Astrocyte of the hippocampus (primary cell): ENCODE results near the gene PDCD4.
"Not testable (repeated sequence)": the region's sequence is repeated elsewhere in the genome, so short reads cannot be mapped to it uniquely, and the experiment has no call there.

Source experiments
- DNase-seq: peaks from one replicate; pipeline ENCODE4 v3.0.0; 2011; ENCODE audit warnings: low read depth, low spot score

PDCD4 gene

DNA sequence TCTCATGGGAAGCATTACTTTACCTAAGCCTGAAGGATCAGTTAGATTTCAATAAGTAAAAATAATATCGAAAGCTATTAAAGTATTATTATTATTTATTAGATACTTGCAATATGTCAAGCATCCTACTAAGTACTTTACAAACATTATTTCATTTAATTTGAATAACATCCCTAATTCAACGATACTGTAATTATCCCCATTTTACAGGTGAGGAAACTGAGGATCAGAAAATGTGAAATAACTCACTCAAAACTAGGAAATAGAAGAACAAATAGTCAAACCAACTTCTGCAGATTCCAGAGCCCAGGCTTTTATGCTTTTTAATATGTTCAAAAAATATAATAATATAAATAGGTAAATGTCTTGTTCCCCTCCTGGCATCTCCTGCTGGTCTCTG is 10.3 kb upstream of the PDCD4 start:
- DNase-seq = no peak

DNA sequence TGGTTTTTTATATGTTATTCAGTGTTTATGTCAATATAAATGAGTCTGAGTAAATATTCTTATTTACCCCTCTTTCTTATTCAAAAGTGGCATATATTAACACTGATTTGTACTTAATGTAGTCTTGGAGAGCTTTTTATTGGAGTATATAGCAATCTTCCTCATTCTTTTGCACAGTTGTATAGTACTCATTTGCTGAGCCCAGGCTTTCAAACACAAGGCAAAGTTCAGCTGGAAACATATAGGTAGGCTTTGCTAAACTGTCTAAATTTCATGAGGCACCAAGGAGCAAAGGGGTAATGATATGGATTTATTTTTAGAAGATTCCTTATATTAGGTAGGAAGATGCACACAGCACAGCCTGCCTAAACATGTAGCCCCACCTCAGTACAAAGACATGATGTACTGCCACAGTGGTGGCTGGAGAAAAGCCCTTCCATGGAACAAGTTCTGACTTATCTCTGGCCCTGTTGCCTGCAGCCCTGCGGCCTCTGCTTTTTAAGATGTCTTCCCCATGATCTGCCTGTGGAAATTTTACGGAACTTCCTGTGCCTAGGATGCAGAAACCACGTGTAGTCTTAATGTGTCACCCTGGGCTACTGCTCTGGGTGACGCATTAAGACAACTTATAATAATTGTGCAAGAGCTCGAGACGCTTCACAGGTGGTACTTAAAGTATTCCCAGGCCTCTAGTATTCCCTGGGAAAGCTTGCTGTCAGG is 9.6 kb upstream of the PDCD4 start:
- DNase-seq = no peak

DNA sequence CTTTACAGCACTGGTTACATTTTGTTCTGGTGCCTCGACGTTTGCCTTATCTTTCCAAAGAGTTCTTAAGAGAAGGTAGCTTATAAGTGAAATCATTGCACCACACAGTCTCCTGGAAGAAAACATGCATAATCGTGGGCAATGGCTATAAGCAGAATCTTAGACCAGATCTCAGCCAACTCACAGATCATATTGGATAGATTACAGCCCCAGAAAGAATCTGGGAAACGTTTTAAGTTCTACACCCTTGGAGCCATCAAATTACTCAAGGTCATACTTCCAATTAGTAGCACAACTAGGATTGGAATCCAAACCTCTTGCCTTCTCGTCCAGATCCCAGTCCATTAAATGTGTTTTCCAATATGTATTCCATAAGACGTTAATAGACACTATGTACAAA is 8.8 kb upstream of the PDCD4 start:
- DNase-seq = no peak

DNA sequence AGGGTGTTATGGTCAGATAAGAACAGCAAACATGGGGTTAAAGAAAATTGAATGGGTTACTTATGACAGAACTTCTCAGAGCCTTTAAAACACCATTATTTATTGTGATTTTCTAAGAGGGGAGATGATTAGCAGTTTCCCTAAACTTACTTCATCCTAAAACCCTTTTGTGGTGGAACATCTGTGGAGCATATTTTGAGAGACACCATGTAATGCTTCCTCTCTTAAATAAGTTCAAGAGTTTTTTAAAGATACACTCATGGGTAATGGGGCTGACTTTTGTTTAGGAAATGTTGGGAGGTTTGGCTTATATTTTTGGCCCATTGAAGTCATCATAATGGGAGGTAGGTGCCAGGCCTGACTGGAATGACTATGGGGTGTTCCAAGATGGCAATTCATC is 8.4 kb upstream of the PDCD4 start:
- no peak for DNase-seq

DNA sequence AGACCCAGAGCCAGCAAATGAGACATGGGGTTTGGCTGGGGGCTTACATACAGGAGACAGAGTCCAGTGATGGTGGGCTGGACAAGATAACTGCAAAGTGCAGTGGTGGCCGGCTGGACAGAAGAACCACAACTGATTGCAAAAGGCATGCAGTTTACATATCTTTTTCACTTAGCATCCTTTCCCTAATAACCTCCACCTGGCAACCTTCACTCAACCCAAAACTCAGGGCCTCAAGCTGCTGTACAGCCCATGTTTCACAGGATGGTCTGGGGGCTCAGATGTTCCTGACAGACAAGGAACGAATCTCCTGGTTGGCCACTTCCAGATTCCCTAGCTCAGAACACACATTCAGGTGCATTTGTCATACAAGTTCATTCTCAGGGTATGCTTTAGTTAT is 7.8 kb upstream of the PDCD4 start:
- DNase-seq = no peak

DNA sequence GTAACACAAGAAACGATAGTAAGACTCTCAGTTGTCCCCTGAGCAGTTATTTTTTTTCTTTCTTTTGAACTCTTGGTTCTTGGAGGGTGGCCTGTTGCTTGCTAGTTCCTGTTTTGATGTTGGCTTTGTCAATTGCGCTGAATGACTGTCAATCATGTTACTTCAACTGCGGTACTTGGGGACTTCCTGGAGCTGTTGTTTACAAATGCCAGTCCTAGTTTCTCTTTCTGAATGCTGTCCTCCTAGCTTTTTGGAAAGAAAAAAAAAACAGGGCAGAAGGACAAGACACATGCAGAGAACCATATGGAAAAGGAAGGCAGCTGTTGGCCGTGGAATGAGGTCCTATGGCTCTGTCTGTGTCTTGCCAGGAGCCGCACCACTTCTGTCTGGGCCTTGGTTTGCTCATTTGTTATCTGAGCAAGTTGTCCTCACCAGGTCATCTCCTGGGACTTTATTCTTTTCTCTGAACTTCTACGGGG is 7.0 kb upstream of the PDCD4 start:
- DNase-seq = no peak

DNA sequence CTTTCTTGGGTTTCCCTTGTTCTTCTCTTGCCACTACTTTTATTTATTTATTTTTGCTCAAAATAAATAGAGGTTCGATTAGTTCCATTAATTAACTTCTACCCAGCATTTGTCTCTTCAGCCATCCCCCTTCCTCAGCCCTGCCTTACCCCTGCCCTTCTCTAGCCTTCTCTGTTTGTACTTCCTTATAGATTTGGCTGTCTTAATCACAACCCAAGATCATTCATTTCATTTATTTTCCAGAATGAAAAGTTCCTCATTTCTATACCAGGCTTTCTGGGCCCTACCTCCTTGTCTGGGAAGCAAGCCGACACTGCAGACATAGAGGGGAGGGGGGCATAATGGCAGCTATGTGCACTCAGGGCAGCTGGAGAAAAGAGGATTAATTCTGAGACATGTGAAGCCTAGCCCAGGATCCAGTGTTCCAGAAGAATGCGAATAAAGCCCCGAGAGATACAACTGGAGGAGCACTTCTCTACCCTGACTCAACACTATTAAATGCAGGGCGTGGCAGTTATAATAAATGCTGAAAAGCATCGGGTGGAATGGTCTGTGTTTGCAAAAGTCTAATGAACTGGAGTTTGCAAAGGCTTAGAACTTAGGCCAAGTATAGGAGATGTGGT is 6.4 kb upstream of the PDCD4 start:
- DNase-seq = peak; percentile 65

DNA sequence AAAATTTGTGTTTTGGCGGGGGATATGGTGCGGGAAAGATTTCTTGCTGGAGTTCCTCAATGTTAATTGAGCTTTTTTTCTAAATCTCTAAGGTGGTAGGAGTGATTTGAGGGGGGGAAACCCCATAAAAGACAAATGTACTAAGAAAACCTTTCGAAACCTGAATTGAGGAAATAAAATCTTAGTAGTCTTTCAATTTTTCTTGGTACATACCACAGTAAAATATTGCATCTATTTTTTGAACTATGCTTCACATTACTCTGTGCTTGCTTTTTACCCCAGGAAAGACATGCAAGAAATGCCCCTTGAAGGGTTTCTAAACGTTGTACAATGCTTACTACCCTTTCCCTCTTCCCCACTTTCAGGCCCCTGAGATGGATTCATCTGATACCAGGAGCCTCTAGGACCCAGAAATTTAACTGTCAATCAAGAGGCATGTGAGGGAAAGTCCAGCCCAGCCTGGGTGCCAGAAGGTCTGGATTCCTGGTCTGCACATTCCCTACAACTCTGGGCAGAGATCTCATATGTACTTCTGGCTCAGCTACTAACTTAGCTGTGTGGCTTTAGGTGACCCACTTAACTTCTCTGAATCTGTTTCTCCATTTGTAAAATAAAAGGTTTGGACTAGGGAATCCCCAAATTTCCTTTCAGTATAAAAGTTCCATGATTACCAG is 5.8 kb upstream of the PDCD4 start:
- peak; percentile 35 for DNase-seq

DNA sequence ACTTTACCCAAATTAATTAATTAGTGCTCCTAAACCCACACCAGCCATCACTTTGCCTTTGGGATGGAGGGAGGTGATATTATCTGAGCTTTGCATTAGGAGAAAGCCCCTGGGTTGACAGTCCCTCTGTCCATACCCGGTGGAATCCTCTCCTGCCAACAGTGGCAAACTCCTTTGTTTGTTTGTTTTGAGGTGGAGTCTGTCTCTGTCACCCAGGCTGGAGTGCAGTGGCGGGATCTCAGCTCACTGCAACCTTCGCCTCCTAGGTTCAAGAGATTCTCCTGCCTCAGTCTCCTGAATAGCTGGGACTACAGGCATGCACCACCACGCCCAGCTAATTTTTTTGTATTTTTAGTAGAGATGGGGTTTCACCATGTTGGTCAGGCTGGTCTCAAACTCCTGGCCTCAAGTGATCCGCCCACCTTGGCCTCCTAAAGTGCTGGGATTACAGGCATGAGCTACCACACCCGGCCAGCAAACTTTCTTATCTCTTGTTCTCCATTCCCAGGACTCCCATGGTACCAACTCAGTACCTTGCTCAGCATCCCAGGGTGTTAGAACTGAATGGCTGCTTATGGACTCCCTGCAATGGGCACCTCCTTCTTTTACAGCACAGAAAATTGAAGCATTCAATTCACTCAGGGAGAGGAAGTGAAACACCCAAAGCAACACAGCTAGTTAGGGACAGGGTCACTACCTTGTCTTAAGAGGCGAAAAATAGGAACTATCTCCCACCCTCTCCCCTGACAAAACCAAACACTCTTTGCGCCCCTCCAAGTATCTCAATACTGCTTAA is 4.5 kb upstream of the PDCD4 start:
- DNase-seq = not testable (repeated sequence)

DNA sequence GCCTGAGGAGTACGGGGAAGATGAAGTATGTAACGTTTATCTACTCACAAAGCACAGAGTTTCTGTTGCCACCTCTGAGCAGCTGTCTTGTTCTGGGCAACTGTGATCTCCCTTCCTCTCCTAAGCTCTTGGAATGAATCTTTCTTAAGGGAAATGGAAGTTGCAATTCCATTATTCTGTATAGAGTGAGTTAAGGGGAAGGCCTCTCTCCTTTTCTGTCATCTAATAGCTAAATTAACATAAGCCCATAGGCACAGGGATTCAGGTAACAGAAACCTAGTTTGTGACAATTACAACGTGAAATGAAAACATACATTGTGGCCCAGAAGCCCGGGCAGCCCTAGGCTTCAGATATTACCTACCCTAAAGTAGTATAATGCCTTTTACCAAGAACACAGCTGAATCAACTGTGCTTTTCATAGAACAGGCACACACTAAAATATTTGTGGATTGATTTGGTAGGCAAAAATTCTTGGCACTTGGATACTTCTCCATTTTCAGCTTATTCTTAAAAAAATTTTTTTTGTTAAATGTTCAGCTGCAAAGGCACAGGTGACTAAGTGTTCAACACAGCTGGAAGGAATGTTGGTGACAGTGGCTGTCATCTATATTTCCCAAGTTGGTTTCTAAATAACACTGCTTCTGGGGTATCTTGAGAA is 3.8 kb upstream of the PDCD4 start:
- DNase-seq = no peak

DNA sequence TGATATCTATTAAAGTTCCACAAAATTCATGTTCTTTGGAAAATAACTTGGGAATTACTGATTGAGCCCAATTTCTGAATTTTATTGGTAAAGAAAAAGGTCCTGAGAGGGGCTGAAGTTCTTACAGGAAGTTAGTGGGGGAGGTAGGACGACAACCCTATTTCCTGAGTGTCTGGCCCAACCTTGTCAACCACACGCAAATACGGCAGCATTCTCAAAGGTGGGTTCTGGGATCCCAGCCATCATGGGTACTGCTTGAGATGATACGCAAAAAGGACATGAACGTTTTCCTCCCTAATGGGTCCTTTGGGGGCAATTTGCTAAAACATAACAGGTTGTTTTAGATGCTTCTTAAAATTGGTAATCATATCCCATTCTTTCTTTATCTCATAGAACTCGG is 2.7 kb upstream of the PDCD4 start:
- no peak for DNase-seq

DNA sequence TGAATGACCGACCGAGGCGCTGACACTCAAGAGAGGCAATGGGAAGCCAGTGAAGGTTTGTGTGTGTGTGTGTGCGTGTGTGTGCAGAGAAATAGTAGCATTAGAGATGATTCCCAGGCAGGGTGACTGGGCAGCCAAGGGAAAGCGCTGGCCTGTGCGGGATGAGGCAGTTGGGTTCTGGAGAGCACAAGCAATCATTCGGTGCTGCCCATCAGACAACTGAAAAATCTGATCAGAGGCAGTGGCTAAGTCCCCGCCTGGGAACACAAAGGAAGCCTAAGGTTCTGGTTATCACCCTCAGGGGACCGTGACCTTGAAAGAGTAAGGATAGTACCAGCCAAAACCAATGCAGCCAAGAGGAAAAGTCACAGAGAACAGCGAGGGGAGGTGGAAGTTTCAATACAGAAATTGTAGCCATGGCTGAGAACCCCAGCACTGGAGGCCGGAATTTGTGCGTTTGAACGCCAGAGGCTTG is 868 bp upstream of the PDCD4 start:
- DNase-seq = no peak

DNA sequence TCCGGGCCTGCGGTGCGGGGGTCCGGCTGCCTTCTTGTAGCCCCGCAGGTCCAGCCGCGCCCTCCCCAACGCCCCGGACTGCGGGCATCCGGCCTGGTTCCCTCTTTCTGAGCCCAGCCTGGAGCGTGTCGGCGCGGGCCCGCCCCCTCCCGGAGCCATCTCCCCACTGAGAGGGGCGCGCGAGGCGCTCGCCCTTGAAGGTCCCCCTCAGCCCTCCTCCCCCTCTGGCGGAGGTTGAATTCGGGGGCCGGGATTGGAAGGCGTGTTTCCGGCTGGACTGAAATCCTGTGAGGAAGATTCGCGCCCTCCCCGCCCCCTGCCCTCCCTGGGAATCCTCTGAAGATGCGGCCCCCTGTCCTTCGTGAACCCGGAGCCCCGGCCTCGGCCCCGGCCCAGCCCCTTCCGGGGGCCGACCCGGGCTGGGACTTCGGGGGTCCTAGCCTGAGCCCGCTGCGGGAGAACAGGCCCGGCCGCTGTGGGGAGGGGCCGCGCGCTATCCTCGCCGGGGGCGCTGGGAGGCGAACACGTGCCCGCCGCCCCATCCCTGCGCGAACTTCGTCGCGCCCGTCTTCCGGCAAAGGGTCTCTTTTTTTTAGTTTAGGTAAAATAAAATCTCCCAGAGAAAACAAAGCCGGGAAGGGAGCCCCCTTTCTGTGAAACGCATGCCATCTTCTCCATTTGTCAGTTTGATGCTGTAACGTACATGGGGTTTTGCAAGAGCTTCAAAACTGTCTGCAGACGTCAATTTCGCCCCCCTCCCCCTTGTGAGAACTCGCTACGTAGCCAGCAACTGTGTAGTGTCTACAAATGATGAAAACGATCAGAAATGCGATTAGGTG is 636 bp downstream of the PDCD4 start:
- peak; percentile 73 for DNase-seq

DNA sequence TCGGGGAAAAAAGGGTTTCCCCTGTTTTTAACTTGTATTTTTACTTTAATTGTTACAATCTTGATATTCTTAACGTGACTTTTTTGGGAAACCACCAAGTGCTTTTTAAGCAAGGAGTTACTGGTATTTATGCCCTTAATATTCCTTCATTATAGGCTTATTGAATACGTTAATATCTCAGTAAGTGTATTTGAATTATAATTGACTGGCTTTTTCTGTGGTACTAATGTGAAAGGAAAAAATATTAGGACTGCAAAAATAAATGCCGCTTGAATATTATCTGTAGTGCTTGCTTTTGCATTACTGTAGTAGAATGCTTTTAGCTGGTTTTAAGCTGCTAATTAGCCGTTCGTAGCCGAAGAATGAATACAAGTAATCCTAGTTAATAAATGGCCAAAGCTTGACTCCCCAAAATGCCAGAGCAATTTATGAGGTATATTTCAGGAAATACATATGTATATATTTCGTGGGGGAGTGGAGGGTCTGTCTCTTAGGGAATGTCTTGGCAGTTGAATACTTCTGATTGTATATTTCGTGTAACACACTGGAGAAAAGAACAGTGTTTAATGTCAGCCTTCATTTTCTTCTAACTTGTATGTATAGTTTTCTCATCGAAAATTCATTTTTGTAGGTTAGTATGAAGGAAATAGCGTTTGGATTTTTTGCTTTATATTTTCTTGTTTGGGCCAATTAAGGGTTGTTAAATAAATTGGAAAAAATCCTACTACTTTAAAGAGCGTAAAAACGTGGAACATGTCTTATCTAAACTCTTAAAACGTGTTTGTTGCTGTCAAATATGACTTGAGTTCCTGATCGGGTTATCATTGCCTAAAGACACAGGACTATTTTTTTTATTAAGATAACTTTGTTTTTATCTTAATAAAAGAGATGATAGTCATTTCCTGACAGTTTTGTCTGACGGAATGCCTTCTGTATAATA is 1.5 kb downstream of the PDCD4 start:
- no peak for DNase-seq

DNA sequence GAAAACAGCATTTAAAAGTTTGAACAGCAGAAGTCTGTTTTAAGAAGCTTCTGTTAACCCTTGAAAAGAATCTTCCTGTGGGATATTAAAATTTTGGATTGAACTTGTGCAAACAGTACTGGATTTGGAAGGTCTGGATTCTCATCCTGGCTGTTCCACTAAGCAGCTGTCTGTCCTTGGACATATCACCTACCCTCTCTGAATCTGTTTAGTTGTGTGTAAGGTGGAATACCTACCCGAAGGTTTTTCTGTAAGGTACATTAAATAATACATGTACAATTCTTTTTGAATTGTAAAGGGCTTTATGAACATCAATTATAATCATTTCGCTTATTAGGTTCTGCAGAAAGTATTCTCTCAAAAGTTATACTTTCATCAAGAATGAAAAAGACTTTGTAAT is 2.2 kb downstream of the PDCD4 start:
- no peak for DNase-seq

DNA sequence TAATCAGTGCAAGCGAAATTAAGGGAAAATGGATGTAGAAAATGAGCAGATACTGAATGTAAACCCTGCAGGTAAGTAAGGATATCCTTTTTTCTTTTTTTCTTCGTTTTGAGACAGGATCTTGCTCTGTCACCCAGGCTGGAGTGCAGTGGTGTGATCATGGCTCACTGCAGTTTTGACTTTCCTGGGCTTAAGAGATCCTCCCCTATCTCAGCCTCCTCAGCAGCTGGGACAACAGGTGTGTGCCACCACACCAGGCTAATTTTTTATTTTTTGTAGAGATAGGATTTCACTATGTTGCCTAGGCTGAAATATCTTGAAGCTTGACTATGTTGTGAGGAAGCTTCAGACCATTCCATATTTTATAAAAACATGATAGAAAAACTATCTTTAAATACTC is 4.3 kb downstream of the PDCD4 start:
- DNase-seq = no peak

DNA sequence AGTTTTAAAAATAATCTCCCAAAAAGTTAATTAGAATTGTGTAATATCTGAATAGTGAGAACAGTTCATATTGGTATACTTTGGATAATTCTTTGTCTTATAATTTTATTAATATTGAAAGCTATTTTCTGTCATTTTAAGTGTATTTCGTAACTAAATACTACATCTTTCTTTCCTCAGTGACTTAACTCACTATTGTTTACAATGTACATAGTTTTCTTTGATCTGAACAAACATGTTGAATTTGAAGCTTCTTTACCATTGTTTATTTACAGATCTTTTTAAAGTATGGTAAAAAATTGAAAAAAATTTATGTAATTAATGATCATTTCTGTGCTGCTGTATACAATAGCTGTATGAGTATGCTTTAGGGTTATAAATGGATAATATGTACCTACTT is 5.1 kb downstream of the PDCD4 start:
- no peak for DNase-seq

DNA sequence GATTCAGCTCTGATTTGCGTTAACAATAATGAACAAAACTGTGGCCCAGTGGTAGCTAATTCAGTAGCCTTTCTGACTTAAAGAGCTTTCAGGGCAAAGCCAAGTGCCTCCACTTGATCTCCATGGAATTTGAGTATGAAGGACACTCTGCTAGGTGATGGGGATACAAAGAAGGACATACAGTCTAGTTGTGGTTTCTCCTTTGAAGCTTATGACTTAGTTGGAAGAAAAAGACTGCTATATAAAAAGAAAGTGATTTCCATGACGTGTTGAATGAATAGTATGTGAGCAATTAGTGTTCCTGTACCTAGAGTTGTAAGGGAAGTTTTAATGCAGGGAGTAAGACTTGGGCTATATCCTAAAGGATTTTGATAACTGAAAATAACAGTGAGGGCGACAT is 8.3 kb downstream of the PDCD4 start:
- no peak for DNase-seq

DNA sequence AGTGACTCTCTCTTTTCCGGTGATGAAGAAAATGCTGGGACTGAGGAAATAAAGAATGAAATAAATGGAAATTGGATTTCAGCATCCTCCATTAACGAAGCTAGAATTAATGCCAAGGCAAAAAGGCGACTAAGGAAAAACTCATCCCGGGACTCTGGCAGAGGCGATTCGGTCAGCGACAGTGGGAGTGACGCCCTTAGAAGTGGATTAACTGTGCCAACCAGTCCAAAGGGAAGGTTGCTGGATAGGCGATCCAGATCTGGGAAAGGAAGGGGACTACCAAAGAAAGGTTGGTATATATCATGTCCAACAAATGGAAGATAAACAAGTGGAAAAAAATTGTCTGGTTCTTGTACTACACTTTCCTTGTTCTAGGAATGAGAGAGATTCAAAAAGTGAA is 9.5 kb downstream of the PDCD4 start:
- no peak for DNase-seq

DNA sequence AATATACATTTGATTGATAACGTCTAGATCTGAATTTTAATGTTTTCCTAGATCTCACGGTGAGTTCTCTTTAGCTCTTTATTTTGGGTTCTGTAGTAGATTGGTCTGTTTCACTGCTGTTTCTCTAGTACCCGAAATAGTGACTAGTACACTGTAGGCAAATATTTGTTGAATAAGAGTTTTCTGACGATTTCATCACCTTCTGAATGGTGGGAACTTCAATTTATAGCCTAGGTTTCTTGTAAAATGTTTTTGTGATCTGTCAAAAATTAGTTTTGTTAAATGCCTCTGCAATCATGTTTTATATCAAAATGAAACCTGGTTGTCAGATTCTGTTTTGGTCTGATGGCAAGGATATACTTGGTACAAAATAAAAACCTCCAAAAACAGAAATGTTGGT is 10.2 kb downstream of the PDCD4 start:
- no peak for DNase-seq
